ENCODE measurements around the gene RARG. TPM values are rescaled to one million over a fixed set of nuclear protein-coding genes. Genes with fewer than 3 reads are reported as not detected.
A peak's percentile ranks its signal among the peaks of the same experiment; 100 is the strongest.

Gene RARG
- total RNA-seq, 2 experiments from 2014 or later: 19.7 to 20.3 TPM

GRCh38 chr12:53251477-53252348 lies 19.7 kb upstream of the RARG start:
- DNase-seq (peak; percentile 81), ATAC-seq (peak; percentile 90)
- Mint-ChIP-seq H3K27me3 (no peaks in the 10 kb centered on the region), H3K27ac (peak overlapping the region; percentile 95), H3K4me3 (peak overlapping the region; percentile 83), H3K4me1 (ENCODE audit: low read depth) (peaks cover 39% of the 10 kb centered on the region), H3K9me3 (no peaks in the 10 kb centered on the region), H3K36me3 (ENCODE audit: low read depth) (peaks cover 11% of the 10 kb centered on the region)
- peak; percentile 47 for TF ChIP-seq CTCF (IDR thresholded peaks at IDR 0.05)
- POLR2A ChIA-PET: interaction anchor here (0.5 to 2.0 kb wide), 16 partner anchors 10 to 172 kb away, joined by 3 to 8 read pairs (median 4); partner anchors contain the start of genes ESPL1, ITGB7, RARG and SPRYD3
- intact Hi-C loops (cut with micrococcal nuclease): loop anchor here (2.0 kb wide), 1 partner anchor 37 kb away; no protein-coding TSS in a partner anchor
- CTCF ChIA-PET: interaction anchor here (0.6 to 6.4 kb wide), 21 partner anchors 9 to 121 kb away, joined by 3 to 100 read pairs (median 4); partner anchors contain the start of genes CSAD, ESPL1, ITGB7 and MYG1

GRCh38 chr12:53245286-53245685 lies 13.3 kb upstream of the RARG start:
- H3K27ac Mint-ChIP-seq: no peak overlapping the region
- no peak for TF ChIP-seq CTCF (IDR thresholded peaks at IDR 0.05)
- CTCF ChIA-PET: interaction anchor here (1.1 to 7.7 kb wide), 3 partner anchors 22 to 32 kb away, joined by 3 to 45 read pairs (median 5); partner anchors contain the start of gene ESPL1

GRCh38 chr12:53244337-53244736 lies 12.3 kb upstream of the RARG start:
- ATAC-seq (no peak), DNase-seq (no peak)
- H3K4me3 Mint-ChIP-seq: no peak overlapping the region
- no peaks in the 10 kb centered on the region for H3K27me3 Mint-ChIP-seq
- H3K27ac Mint-ChIP-seq: no peak overlapping the region
- intact Hi-C loops (cut with micrococcal nuclease): no loop called here
- ChIA-PET CTCF (interaction anchor here (1.1 to 7.7 kb wide), 4 partner anchors 10 to 31 kb away, joined by 3 to 45 read pairs (median 5); partner anchors contain the start of gene ESPL1), POLR2A (interaction anchor here (1.4 to 1.5 kb wide), 2 partner anchors 13 to 76 kb away, joined by 4 to 6 read pairs; no protein-coding TSS in a partner anchor)
- no peaks in the 10 kb centered on the region for H3K36me3 Mint-ChIP-seq (ENCODE audit: low read depth)
- no peaks in the 10 kb centered on the region for H3K9me3 Mint-ChIP-seq
- no peak for TF ChIP-seq CTCF (IDR thresholded peaks at IDR 0.05)
- peaks cover 3% of the 10 kb centered on the region for H3K4me1 Mint-ChIP-seq (ENCODE audit: low read depth)

More at GRCh38 chr12:53245286-53245685, 13.3 kb upstream of the RARG start:
- H3K9me3 Mint-ChIP-seq: no peaks in the 10 kb centered on the region
- no peak overlapping the region for H3K4me3 Mint-ChIP-seq
- no peak for ATAC-seq
- H3K36me3 Mint-ChIP-seq (ENCODE audit: low read depth): no peaks in the 10 kb centered on the region
- POLR2A ChIA-PET: interaction anchor here (0.6 kb wide), 1 partner anchor 195 kb away, joined by 3 read pairs; no protein-coding TSS in a partner anchor
- DNase-seq: no peak
- peaks cover 3% of the 10 kb centered on the region for H3K4me1 Mint-ChIP-seq (ENCODE audit: low read depth)
- intact Hi-C loops (cut with micrococcal nuclease): no loop called here
- no peaks in the 10 kb centered on the region for H3K27me3 Mint-ChIP-seq

- H3K36me3 Mint-ChIP-seq (ENCODE audit: low read depth): no peaks in the 10 kb centered on the region
- CTCF ChIA-PET: interaction anchor here (0.7 to 7.7 kb wide), 5 partner anchors 9 to 110 kb away, joined by 3 to 45 read pairs (median 3); a partner anchor contains a TSS
- intact Hi-C loops (cut with micrococcal nuclease): no loop called here
- DNase-seq (no peak), ATAC-seq (no peak)
- H3K27me3 Mint-ChIP-seq: no peaks in the 10 kb centered on the region
- peaks cover 9% of the 10 kb centered on the region for H3K4me1 Mint-ChIP-seq (ENCODE audit: low read depth)
- no peaks in the 10 kb centered on the region for H3K9me3 Mint-ChIP-seq
- no peak for TF ChIP-seq CTCF (IDR thresholded peaks at IDR 0.05)
- no peak overlapping the region for H3K27ac Mint-ChIP-seq
- POLR2A ChIA-PET: interaction anchor here (2.0 to 4.7 kb wide), 3 partner anchors 8 to 21 kb away, joined by 6 to 21 read pairs (median 8); a partner anchor contains a TSS
- no peak overlapping the region for H3K4me3 Mint-ChIP-seq
Measured at GRCh38 chr12:53241623-53242412, 9.8 kb upstream of the RARG start.
